GM12864 (cell line): ENCODE measurements around the gene GALT.

Experiments used
- DNase-seq: peaks from one replicate; pipeline ENCODE4 v3.0.0-alpha.2; 2011; ENCODE audit warnings: low read depth
- H3K4me3 ChIP-seq: 2 replicates; pipeline ENCODE4 v1.5.1; 2011; ENCODE audit warnings: mild to moderate bottlenecking, low read depth, low read length, control low read depth
- TF ChIP-seq, protein P1 (sequence below): IDR thresholded peaks from 2 replicates; pipeline ENCODE4 v1.5.1; 2011; ENCODE audit warnings: low read depth, mild to moderate bottlenecking, moderate library complexity, low read length, control low read depth, inconsistent platforms; ENCODE audit errors: missing control alignments

Gene GALT

DNA sequence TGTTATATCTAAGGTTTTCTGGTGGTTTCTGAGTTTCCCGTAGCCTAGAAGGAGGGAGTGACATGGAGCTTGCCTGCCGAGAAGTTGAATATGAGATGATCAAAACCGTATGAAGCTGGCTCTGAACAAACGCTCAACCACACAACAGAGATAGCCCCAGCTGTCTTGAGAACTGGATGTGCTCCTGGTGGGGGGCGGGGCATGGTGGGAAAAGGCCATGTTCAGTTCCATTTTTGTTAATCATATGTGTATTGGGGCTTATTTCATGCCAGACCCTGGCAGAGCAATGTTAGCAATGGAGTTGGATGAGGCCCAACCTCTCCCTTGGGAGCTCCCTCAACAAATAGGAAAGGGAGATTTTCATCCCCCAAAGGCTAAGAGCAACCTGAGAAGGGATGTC lies 39.8 kb downstream of the GALT start:
- H3K4me3 ChIP-seq = no peak overlapping the region
- DNase-seq = no peak
- TF ChIP-seq, protein P1, sequence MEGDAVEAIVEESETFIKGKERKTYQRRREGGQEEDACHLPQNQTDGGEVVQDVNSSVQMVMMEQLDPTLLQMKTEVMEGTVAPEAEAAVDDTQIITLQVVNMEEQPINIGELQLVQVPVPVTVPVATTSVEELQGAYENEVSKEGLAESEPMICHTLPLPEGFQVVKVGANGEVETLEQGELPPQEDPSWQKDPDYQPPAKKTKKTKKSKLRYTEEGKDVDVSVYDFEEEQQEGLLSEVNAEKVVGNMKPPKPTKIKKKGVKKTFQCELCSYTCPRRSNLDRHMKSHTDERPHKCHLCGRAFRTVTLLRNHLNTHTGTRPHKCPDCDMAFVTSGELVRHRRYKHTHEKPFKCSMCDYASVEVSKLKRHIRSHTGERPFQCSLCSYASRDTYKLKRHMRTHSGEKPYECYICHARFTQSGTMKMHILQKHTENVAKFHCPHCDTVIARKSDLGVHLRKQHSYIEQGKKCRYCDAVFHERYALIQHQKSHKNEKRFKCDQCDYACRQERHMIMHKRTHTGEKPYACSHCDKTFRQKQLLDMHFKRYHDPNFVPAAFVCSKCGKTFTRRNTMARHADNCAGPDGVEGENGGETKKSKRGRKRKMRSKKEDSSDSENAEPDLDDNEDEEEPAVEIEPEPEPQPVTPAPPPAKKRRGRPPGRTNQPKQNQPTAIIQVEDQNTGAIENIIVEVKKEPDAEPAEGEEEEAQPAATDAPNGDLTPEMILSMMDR = no peak

DNA sequence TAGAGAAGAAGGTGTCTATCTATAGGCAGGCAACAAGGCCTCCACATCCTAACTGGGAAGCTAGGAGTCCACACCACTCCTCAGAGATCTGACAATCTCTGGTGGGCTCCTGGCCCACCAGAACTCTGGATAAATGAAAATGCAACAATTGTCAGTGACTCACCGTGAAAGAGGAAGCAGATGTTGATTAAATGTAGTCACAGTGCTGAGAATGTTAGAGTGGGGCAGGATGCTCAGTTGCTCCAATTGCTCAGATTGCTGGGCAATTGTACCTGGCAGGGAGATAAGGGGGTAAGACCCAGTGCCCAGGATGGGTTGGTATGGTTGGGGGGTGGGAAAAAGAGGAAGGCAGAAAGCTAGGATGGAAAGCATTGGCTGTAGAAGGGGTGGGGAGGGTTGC lies 40.3 kb downstream of the GALT start:
- DNase-seq = no peak
- H3K4me3 ChIP-seq = no peak overlapping the region
- TF ChIP-seq, protein P1 = no peak

DNA sequence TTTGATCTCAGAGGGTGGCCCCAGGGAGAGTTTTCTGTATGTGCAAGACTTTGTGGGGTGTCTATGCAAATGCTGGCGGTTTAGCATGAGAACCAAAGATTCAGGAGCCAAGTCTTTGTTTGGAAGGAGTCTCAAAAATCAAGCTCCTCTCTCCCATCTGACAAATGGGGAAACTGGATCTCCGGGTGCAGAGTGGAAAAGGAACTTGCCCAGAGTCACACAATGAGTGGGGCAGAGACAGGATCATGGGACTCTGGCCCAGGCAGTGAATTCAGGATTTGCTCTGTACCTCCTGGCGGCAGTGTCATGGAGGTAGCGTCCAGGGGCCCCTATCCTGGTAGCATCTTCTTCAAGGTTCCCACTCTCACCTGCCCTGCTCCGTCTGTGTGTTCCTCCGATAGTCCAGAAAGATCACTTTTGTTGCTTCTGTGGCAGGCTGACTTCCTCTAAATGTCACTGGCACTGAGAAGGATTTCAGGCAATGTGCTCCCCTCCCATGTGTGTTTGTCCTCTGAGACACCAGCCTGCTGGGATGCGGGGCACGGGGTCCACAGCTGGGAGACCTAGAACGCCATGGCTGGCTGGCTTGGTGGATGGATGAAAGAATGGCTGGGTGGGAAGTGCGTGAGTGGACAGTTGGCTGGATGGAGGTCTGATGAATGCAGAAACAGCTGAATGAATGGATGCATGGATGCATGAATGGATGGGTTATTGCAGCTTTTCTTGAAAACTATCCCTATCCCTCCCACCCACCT lies 41.0 kb downstream of the GALT start:
- no peak for DNase-seq
- TF ChIP-seq, protein P1 = no peak
- H3K4me3 ChIP-seq = no peak overlapping the region

DNA sequence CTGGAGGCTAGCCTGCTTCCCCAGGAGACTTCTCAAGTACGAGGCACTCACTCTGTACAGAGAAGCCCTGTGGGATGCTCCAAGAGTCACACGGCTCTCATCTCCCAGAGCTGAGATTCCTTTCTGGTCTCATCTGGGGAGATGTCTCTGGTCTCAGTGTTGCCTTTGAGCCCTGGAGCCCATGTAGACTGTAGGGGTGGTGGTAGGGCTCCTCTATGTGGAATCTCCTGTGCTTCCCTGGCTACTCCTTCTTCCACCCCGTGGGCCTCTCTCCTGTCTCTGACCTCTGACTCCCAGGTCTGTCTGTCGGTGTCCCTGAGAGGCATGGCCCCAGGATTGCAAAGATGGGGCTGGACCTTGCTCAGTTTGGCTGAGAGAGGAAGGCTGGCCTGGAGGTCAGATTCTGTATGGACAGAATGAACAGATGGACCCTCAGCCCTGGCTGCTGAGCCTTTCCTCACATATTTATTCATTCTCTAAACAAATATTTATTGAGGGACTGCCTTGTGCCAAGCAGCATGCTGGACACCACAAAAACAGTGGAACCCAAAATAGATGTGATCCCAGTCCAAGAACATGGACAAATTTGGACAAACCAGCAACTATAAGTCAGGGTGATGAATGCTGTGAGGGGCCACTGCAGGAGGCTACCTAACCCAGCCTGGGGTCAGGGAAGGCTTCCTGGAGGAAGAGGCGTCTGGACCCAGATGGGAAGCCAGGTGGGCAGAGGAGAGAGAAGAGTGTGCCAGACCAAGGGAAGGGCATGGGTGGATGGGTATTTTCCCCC lies 42.0 kb downstream of the GALT start:
- no peak for DNase-seq
- H3K4me3 ChIP-seq = no peak overlapping the region
- TF ChIP-seq, protein P1 = no peak

DNA sequence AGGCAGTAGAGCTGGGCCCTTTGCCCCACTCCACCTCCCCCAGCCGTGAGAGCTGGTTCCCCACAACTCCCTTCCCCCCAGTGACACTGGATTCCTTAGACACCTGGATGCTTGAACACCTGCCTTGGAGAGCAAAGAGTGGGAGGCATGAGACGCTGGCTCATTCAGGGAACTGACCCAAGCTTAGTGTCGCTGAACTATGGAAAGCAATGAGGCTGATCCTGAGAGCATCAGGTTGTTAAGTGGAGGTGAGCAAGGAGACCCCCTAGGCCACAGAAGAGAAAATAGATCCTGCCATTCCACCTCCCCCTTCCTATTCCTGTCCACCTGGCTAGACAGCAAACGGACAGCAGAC lies 42.6 kb downstream of the GALT start:
- H3K4me3 ChIP-seq = no peak overlapping the region
- no peak for DNase-seq
- TF ChIP-seq, protein P1 = no peak

DNA sequence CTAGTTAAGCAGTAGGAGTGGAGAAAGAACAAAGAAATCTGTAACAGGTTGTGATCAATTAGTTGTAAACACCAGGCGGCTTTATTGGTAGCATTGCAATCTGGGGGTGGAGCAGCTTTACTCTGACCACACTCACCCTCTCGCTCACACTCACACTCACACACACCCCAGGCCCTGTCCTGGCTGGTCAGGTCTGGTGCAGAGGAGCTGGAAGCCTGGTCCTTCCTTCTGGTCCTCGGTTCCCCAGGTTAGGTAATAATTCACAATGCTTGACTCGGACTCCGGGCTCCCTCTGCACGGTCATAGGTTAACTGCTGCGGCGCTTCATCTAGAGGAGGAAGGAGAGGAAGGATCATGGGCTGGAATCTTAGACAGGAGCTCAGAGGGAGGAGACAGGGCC lies 43.0 kb downstream of the GALT start:
- no peak overlapping the region for H3K4me3 ChIP-seq
- DNase-seq = no peak
- TF ChIP-seq, protein P1 = no peak
